ENCODE data around the gene LMO2.

DNA sequence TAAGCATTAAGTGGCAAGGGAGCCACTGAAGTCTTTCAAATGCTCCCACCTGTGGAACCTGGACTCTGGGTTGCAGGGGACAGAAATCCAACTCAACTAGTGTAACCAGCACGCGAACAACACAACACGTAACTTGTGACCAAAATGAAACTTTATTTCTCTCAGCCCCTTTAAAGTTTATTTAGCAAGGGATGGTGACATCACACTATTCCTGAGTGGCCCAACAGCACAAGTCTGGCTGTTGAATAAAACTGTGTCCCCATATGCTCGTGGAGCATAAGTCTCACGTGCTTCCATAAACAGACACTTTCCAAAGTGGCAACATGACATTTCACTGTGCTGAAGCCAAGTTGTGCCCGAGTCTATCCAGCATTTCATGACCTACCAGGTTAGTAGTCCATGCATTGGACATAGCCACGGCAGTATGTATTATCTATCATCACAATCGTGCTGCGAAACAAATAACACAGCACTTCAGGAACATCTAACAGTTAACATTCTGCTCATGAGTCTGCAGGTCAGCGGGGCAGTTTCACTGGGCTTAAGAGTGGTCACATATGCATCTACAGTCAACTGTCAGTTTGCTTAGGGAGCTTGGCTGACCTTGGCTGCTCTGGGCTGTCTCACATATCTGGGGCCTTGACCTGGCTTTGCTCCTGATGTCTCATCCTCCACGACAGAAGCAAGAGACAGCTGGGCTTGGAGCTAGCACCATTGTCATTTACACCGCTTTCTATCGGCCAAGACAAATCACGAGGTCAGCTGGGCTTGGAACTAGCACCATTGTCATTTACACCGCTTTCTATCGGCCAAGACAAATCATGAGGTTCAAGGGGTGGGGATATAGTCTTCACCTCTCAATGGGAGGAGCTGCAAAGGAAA is 35.0 kb upstream of the LMO2 start:
- TF ChIP-seq POLR2A (IDR thresholded peaks at IDR 0.05) (no peak), EP300 (IDR thresholded peaks at IDR 0.05) (no peak), POLR2AphosphoS5 (IDR thresholded peaks at IDR 0.05) (no peak)
- TF ChIP-seq, protein P1, sequence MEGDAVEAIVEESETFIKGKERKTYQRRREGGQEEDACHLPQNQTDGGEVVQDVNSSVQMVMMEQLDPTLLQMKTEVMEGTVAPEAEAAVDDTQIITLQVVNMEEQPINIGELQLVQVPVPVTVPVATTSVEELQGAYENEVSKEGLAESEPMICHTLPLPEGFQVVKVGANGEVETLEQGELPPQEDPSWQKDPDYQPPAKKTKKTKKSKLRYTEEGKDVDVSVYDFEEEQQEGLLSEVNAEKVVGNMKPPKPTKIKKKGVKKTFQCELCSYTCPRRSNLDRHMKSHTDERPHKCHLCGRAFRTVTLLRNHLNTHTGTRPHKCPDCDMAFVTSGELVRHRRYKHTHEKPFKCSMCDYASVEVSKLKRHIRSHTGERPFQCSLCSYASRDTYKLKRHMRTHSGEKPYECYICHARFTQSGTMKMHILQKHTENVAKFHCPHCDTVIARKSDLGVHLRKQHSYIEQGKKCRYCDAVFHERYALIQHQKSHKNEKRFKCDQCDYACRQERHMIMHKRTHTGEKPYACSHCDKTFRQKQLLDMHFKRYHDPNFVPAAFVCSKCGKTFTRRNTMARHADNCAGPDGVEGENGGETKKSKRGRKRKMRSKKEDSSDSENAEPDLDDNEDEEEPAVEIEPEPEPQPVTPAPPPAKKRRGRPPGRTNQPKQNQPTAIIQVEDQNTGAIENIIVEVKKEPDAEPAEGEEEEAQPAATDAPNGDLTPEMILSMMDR (IDR thresholded peaks at IDR 0.05): no peak
